ENCODE results near the gene SCAND1.

SCAND1 gene

DNA sequence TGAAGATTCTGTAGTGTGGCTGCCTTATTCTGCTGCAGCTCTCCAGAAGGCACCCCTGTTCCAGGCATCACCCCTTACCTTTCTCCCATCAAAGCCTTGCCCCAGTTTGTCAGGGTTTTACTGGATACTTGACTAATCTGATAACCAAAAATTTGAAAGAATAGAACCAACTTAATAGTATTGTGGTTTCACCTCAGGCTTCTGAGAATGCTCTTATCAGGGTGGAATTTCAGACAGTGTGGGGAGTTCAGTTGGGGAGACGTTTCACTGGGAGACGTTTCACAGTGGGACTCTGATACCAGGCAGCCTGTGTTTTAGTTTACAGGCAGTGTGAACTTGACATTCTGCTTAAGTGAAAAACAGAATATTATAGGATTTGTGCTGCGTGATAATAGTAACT, 50.5 kb downstream of the SCAND1 start:
- peak; percentile 57 for DNase-seq
